Measurements from ENCODE around the gene ABCG4.
"Not testable (repeated sequence)": the region's sequence is repeated elsewhere in the genome, so short reads cannot be mapped to it uniquely, and the experiment has no call there.

The ABCG4 gene

GRCh38 chr11:119155733-119156492, 7.1 kb downstream of the ABCG4 start:
- no peak for DNase-seq

- no peak for DNase-seq
These were observed 7.6 kb downstream of the ABCG4 start for GRCh38 chr11:119156496-119156895.

- DNase-seq = no peak
These were observed 8.2 kb downstream of the ABCG4 start for GRCh38 chr11:119157063-119157462.

- no peak for DNase-seq
These were observed 9.6 kb downstream of the ABCG4 start for GRCh38 chr11:119158467-119158866.

GRCh38 chr11:119160151-119160550, 11.3 kb downstream of the ABCG4 start:
- DNase-seq = no peak

- DNase-seq = no peak
These were observed 13.0 kb downstream of the ABCG4 start for GRCh38 chr11:119161871-119162270.

- DNase-seq = no peak
These were observed 17.7 kb downstream of the ABCG4 start for GRCh38 chr11:119166368-119167076.

- not testable (repeated sequence) for DNase-seq
These were observed 18.2 kb downstream of the ABCG4 start for GRCh38 chr11:119167077-119167458.

- DNase-seq = no peak
These were observed 19.1 kb downstream of the ABCG4 start for GRCh38 chr11:119167933-119168332.

GRCh38 chr11:119168471-119169281, 19.8 kb downstream of the ABCG4 start, which contains the start of gene NLRX1:
NLRX1 (plus strand) TSS chr11:119168725; CDS start chr11:119171404, 2,679 bp downstream.
- peak; percentile 85 for DNase-seq

GRCh38 chr11:119169282-119169719, 20.4 kb downstream of the ABCG4 start:
- DNase-seq = no peak

- no peak for DNase-seq
These were observed 23.7 kb downstream of the ABCG4 start for GRCh38 chr11:119172513-119172912.

- no peak for DNase-seq
These were observed 24.6 kb downstream of the ABCG4 start for GRCh38 chr11:119173453-119173852.

- DNase-seq = no peak
These were observed 26.7 kb downstream of the ABCG4 start for GRCh38 chr11:119175493-119176077.

- DNase-seq = no peak
These were observed 29.4 kb downstream of the ABCG4 start for GRCh38 chr11:119178166-119178680.

- DNase-seq = no peak
These were observed 30.5 kb downstream of the ABCG4 start for GRCh38 chr11:119179342-119179741.

- peak; percentile 98 for DNase-seq
These were observed 31.1 kb downstream of the ABCG4 start for GRCh38 chr11:119179983-119180382.

- DNase-seq = no peak
These were observed 32.2 kb downstream of the ABCG4 start for GRCh38 chr11:119180729-119181676.

- no peak for DNase-seq
These were observed 33.0 kb downstream of the ABCG4 start for GRCh38 chr11:119181677-119182412.

GRCh38 chr11:119184399-119184798, 35.5 kb downstream of the ABCG4 start:
- DNase-seq = not testable (repeated sequence)
